Astrocyte of the cerebellum (primary cell): ENCODE measurements around the gene MTRF1.
A peak's percentile ranks its signal among the peaks of the same experiment; 100 is the strongest.

Source experiments
- DNase-seq: peaks from one replicate; pipeline ENCODE4 v3.0.0-alpha.2; 2011; ENCODE audit warnings: low read depth
- H3K4me3 ChIP-seq: 2 replicates; pipeline ENCODE4 v1.5.1; 2011; ENCODE audit warnings: mild to moderate bottlenecking, low read depth, low read length, moderate library complexity
- in situ Hi-C: cut with HindIII; loops from 2 replicates; pipeline ENCODE4 v1.10.0; 2017; ENCODE audit warnings: low sequenced_read_pairs
- TF ChIP-seq, protein P1 (sequence below): IDR thresholded peaks from 2 replicates; pipeline ENCODE4 v1.5.1; 2012; ENCODE audit warnings: low read length, low read depth, moderate library complexity, mild to moderate bottlenecking; ENCODE audit errors: missing control alignments

MTRF1 gene, protein sequence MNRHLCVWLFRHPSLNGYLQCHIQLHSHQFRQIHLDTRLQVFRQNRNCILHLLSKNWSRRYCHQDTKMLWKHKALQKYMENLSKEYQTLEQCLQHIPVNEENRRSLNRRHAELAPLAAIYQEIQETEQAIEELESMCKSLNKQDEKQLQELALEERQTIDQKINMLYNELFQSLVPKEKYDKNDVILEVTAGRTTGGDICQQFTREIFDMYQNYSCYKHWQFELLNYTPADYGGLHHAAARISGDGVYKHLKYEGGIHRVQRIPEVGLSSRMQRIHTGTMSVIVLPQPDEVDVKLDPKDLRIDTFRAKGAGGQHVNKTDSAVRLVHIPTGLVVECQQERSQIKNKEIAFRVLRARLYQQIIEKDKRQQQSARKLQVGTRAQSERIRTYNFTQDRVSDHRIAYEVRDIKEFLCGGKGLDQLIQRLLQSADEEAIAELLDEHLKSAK

GRCh38 chr13:41263261-41263971 is at the start of gene MTRF1:
MTRF1 (minus strand) TSS chr13:41263576; CDS start chr13:41260907, 2,669 bp downstream.
- TF ChIP-seq, protein P1, sequence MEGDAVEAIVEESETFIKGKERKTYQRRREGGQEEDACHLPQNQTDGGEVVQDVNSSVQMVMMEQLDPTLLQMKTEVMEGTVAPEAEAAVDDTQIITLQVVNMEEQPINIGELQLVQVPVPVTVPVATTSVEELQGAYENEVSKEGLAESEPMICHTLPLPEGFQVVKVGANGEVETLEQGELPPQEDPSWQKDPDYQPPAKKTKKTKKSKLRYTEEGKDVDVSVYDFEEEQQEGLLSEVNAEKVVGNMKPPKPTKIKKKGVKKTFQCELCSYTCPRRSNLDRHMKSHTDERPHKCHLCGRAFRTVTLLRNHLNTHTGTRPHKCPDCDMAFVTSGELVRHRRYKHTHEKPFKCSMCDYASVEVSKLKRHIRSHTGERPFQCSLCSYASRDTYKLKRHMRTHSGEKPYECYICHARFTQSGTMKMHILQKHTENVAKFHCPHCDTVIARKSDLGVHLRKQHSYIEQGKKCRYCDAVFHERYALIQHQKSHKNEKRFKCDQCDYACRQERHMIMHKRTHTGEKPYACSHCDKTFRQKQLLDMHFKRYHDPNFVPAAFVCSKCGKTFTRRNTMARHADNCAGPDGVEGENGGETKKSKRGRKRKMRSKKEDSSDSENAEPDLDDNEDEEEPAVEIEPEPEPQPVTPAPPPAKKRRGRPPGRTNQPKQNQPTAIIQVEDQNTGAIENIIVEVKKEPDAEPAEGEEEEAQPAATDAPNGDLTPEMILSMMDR, result no peak
- in situ Hi-C loops, result no loop called here
- peak within 1 kb of the TSS; percentile 79 for H3K4me3 ChIP-seq
- DNase-seq, result peak; percentile 41

- H3K4me3 ChIP-seq, result peak overlapping the region; percentile 80
- DNase-seq, result no peak
- in situ Hi-C loops, result no loop called here
- TF ChIP-seq, protein P1, result no peak
Measured at GRCh38 chr13:41313117-41313516, 49.7 kb upstream of the MTRF1 start.

DNA sequence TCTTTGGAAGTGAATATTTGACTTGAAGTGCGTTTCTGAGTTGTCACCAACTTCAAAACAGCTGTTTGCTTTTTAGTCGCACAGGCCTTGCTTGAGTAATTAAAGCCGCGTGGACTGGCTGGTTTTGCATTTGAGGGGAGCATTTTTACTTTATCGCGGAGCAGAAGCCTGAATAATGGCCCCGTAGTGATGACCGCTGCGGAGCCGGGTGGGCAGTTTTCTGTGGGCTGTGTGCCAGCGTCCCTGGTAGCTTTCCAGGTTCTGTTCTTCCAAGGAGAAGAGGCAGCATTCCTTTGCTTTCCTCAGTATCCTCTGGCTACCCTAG is 48.8 kb upstream of the MTRF1 start:
- peak overlapping the region; percentile 80 for H3K4me3 ChIP-seq
- DNase-seq, result no peak
- TF ChIP-seq, protein P1, result no peak
- in situ Hi-C loops, result no loop called here

GRCh38 chr13:41311406-41312175 is 48.2 kb upstream of the MTRF1 start:
- DNase-seq, result no peak
- in situ Hi-C loops, result no loop called here
- TF ChIP-seq, protein P1, result no peak
- H3K4me3 ChIP-seq, result peak overlapping the region; percentile 80

- in situ Hi-C loops, result no loop called here
- H3K4me3 ChIP-seq, result peak within 1 kb of the TSS; percentile 80
- TF ChIP-seq, protein P1, result no peak
- DNase-seq, result peak; percentile 75
Measured at GRCh38 chr13:41310963-41311405, 47.6 kb upstream of the MTRF1 start, which contains the start of gene NAA16. NAA16 (plus strand) TSS chr13:41311267; CDS start chr13:41311529, 262 bp downstream.

- DNase-seq, result no peak
- in situ Hi-C loops, result no loop called here
- no peak overlapping the region for H3K4me3 ChIP-seq
- TF ChIP-seq, protein P1, result no peak
Measured at GRCh38 chr13:41307884-41308640, 44.7 kb upstream of the MTRF1 start.
